Endodermal cell (in vitro differentiated cells): ENCODE data around the gene CAPZA2. TPM values are rescaled to one million over a fixed set of nuclear protein-coding genes. Genes with fewer than 3 reads are reported as not detected.
A peak's percentile ranks its signal among the peaks of the same experiment; 100 is the strongest.

Source experiments
- DNase-seq: peaks from one replicate; pipeline ENCODE4 v3.0.0-alpha.2; 2017
- H3K27ac ChIP-seq: 2 replicates; pipeline ENCODE4 v1.5.1; 2013; ENCODE audit warnings: mild to moderate bottlenecking, low read depth, low read length, moderate library complexity
- H3K27me3 ChIP-seq: 2 replicates; pipeline ENCODE4 v1.6.1; 2013; ENCODE audit warnings: mild to moderate bottlenecking, low read length, moderate library complexity; ENCODE audit not compliant: insufficient read depth, control insufficient read depth, poor library complexity, severe bottlenecking
- H3K36me3 ChIP-seq: 2 replicates; pipeline ENCODE4 v1.7.0; 2013; ENCODE audit warnings: mild to moderate bottlenecking, low read length, moderate library complexity; ENCODE audit not compliant: control insufficient read depth, insufficient read depth
- H3K4me1 ChIP-seq: one replicate; pipeline ENCODE4 v1.7.0; 2013; ENCODE audit warnings: low read length; ENCODE audit not compliant: control insufficient read depth, insufficient read depth
- H3K4me3 ChIP-seq: 2 replicates; pipeline ENCODE4 v1.5.1; 2013; ENCODE audit warnings: mild to moderate bottlenecking, low read length, moderate library complexity
- H3K9ac ChIP-seq: 2 replicates; pipeline ENCODE4 v1.6.1; 2013; ENCODE audit warnings: mild to moderate bottlenecking, low read length, moderate library complexity; ENCODE audit not compliant: poor library complexity, severe bottlenecking; ENCODE audit errors: extremely low read depth
- H3K9me3 ChIP-seq: 2 replicates; pipeline ENCODE4 v1.6.1; 2013; ENCODE audit warnings: mild to moderate bottlenecking, low read length, moderate library complexity; ENCODE audit not compliant: control insufficient read depth
- H3K27ac Mint-ChIP-seq: 2 replicates; pipeline ENCODE4 v1.8.0; 2020; ENCODE audit warnings: mixed read lengths
- H3K27me3 Mint-ChIP-seq: 2 replicates; pipeline ENCODE4 v1.8.0; 2021; ENCODE audit warnings: mild to moderate bottlenecking, mixed read lengths; ENCODE audit not compliant: insufficient read depth
- H3K36me3 Mint-ChIP-seq: 2 replicates; pipeline ENCODE4 v1.8.0; 2020; ENCODE audit warnings: low read depth, mixed read lengths
- H3K4me1 Mint-ChIP-seq: 2 replicates; pipeline ENCODE4 v1.8.0; 2020; ENCODE audit warnings: mixed read lengths
- H3K4me3 Mint-ChIP-seq: 2 replicates; pipeline ENCODE4 v1.8.0; 2020; ENCODE audit warnings: mild to moderate bottlenecking, moderate library complexity, mixed read lengths
- H3K9me3 Mint-ChIP-seq: 2 replicates; pipeline ENCODE4 v1.8.0; 2020; ENCODE audit warnings: mild to moderate bottlenecking, mixed read lengths
- CTCF ChIP-seq: fragments of 200-600 bp; sonication (generic); conservative IDR thresholded peaks from 2 replicates; pipeline ENCODE4 v1.5.0; 2021; ENCODE audit warnings: antibody characterized with exemption, mild to moderate bottlenecking
- WGBS, 2 experiments: methylation state at CpG; one replicate each; pipeline versions ENCODE4 v1.1.5 to v1.1.7; 2013; ENCODE audit warnings: missing lambda C conversion rate in 2 of 2, mixed read lengths in 1 of 2; ENCODE audit not compliant: insufficient coverage in 1 of 2, insufficient read length in 1 of 2; 5-methylcytosine and 5-hydroxymethylcytosine counted together
- total RNA-seq, 2 donors: library from RNA; stranded (reverse); fragmentation: NEBNext Ultra II Directional in 1 of 2; extraction: Animal tissue kit (Norgen Biotek cat#: 25700) in 1 of 2; gene quantifications; 2 replicates in 1 of 2; 3 replicates in 1 of 2; pipeline ENCODE4 v1.2.1, GENCODE V29; 2021

Gene CAPZA2
- total RNA-seq, 2 donors from 2014 or later, result 127 to 133 TPM

GRCh38 chr7:116873619-116874018 lies 11.2 kb downstream of the CAPZA2 start:
- Mint-ChIP-seq H3K27ac (no peak overlapping the region), H3K4me1 (peaks cover 16% of the 10 kb centered on the region), H3K27me3 (no peaks in the 10 kb centered on the region), H3K4me3 (no peak overlapping the region), H3K9me3 (peaks cover 3% of the 10 kb centered on the region), H3K36me3 (peaks cover 12% of the 10 kb centered on the region)
- H3K9me3 ChIP-seq, result no peaks in the 10 kb centered on the region
- no peak overlapping the region for H3K9ac ChIP-seq
- no peak for DNase-seq
- H3K27ac ChIP-seq, result no peak overlapping the region
- H3K27me3 ChIP-seq, result no peaks in the 10 kb centered on the region
- 87 to 100% methylated on average over 1 of the region's 1 CpG for WGBS, 2 experiments
- no peak overlapping the region for H3K4me3 ChIP-seq
- H3K4me1 ChIP-seq, result no peaks in the 10 kb centered on the region
- H3K36me3 ChIP-seq, result peaks cover 29% of the 10 kb centered on the region
- TF ChIP-seq CTCF, result no peak

GRCh38 chr7:116876664-116877442 lies 14.5 kb downstream of the CAPZA2 start:
- peak overlapping the region; percentile 54 for H3K4me3 ChIP-seq
- WGBS, 2 experiments, result 61 to 68% methylated on average over 7 to 8 of the region's 8 CpGs
- H3K9me3 ChIP-seq, result no peaks in the 10 kb centered on the region
- H3K27ac ChIP-seq, result no peak overlapping the region
- peaks cover under 1% of the 10 kb centered on the region for H3K4me1 Mint-ChIP-seq
- peaks cover 3% of the 10 kb centered on the region for H3K9me3 Mint-ChIP-seq
- H3K36me3 Mint-ChIP-seq, result peaks cover 12% of the 10 kb centered on the region
- no peak overlapping the region for H3K27ac Mint-ChIP-seq
- no peak overlapping the region for H3K9ac ChIP-seq
- peaks cover 24% of the 10 kb centered on the region for H3K36me3 ChIP-seq
- peak; percentile 31 for TF ChIP-seq CTCF
- DNase-seq, result peak; percentile 76
- H3K4me3 Mint-ChIP-seq, result no peak overlapping the region
- no peaks in the 10 kb centered on the region for H3K27me3 Mint-ChIP-seq
- no peaks in the 10 kb centered on the region for H3K27me3 ChIP-seq
- H3K4me1 ChIP-seq, result no peaks in the 10 kb centered on the region

- Histone ChIP-seq H3K9ac (no peak overlapping the region), H3K4me3 (peak overlapping the region; percentile 54), H3K27me3 (no peaks in the 10 kb centered on the region), H3K4me1 (no peaks in the 10 kb centered on the region), H3K36me3 (peaks cover 18% of the 10 kb centered on the region), H3K27ac (no peak overlapping the region), H3K9me3 (no peaks in the 10 kb centered on the region)
- Mint-ChIP-seq H3K9me3 (peaks cover 3% of the 10 kb centered on the region), H3K27ac (no peak overlapping the region), H3K4me1 (no peaks in the 10 kb centered on the region), H3K36me3 (peaks cover 12% of the 10 kb centered on the region), H3K27me3 (no peaks in the 10 kb centered on the region), H3K4me3 (no peak overlapping the region)
- no peak for DNase-seq
- no peak for TF ChIP-seq CTCF
- 97% methylated on average over 3 of the region's 3 CpGs for WGBS, 2 experiments
Measured at GRCh38 chr7:116877443-116878217, 15.2 kb downstream of the CAPZA2 start.
